ENCODE measurements around the gene CD101. TPM values are rescaled to one million over a fixed set of nuclear protein-coding genes. Genes with fewer than 3 reads are reported as not detected.

CD101 gene
- total RNA-seq, 1 experiment from 2014 or later, result 0.86 TPM

- Mint-ChIP-seq H3K36me3 (ENCODE audit: insufficient read depth, unreplicated experiment) (peaks cover 8% of the 10 kb centered on the region), H3K9me3 (ENCODE audit: unreplicated experiment) (no peaks in the 10 kb centered on the region), H3K4me3 (ENCODE audit: unreplicated experiment) (no peak overlapping the region), H3K4me1 (ENCODE audit: low read depth, unreplicated experiment) (no peaks in the 10 kb centered on the region), H3K27me3 (ENCODE audit: insufficient read depth, unreplicated experiment) (no peaks in the 10 kb centered on the region), H3K27ac (ENCODE audit: unreplicated experiment) (no peak overlapping the region)
- POLR2A ChIA-PET, result interaction anchor here (0.8 to 1.8 kb wide), 4 partner anchors 11 to 218 kb away, joined by 3 to 7 read pairs (median 4); no protein-coding TSS in a partner anchor
- BruUV-seq (replicated peaks), result TSS peak; percentile 75
- DNase-seq, result peak; percentile 24 to 41
- Histone ChIP-seq H3K4me1 (no peaks in the 10 kb centered on the region; the same call in 1 of the 2 replicates), H3K4me3 (ENCODE audit: low read depth, low read length) (peak overlapping the region; percentile 64), H3K9me3 (no peaks in the 10 kb centered on the region), H3K36me3 (ENCODE audit: control insufficient read depth, insufficient read depth, low read length) (no peaks in the 10 kb centered on the region), H3K27me3 (replicated peaks; ENCODE audit: control insufficient read depth, insufficient read depth, low read length) (no peaks in the 10 kb centered on the region)
- intact Hi-C loops (cut with micrococcal nuclease; ENCODE audit: unreplicated experiment), result loop anchor here (1.0 kb wide), 2 partner anchors 61 to 78 kb away; partner anchors contain the start of gene TRIM45
- TF ChIP-seq, protein P1, sequence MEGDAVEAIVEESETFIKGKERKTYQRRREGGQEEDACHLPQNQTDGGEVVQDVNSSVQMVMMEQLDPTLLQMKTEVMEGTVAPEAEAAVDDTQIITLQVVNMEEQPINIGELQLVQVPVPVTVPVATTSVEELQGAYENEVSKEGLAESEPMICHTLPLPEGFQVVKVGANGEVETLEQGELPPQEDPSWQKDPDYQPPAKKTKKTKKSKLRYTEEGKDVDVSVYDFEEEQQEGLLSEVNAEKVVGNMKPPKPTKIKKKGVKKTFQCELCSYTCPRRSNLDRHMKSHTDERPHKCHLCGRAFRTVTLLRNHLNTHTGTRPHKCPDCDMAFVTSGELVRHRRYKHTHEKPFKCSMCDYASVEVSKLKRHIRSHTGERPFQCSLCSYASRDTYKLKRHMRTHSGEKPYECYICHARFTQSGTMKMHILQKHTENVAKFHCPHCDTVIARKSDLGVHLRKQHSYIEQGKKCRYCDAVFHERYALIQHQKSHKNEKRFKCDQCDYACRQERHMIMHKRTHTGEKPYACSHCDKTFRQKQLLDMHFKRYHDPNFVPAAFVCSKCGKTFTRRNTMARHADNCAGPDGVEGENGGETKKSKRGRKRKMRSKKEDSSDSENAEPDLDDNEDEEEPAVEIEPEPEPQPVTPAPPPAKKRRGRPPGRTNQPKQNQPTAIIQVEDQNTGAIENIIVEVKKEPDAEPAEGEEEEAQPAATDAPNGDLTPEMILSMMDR (IDR thresholded peaks at IDR 0.05; ENCODE audit: insufficient read depth in 1 of 2, low read depth in 1 of 2, low read length in 1 of 2, severe bottlenecking in 1 of 2, unreplicated experiment in 1 of 2), result no peak
- CTCF ChIA-PET, result interaction anchor here (0.8 to 1.8 kb wide), 9 partner anchors 20 to 486 kb away, joined by 3 to 7 read pairs (median 4); no protein-coding TSS in a partner anchor
Observed at GRCh38 chr1:117060441-117061317, 59.1 kb downstream of the CD101 start.

- Mint-ChIP-seq H3K27me3 (ENCODE audit: insufficient read depth, unreplicated experiment) (no peaks in the 10 kb centered on the region), H3K9me3 (ENCODE audit: unreplicated experiment) (no peaks in the 10 kb centered on the region), H3K27ac (ENCODE audit: unreplicated experiment) (no peak overlapping the region), H3K36me3 (ENCODE audit: insufficient read depth, unreplicated experiment) (peaks cover 8% of the 10 kb centered on the region), H3K4me3 (ENCODE audit: unreplicated experiment) (no peak overlapping the region), H3K4me1 (ENCODE audit: low read depth, unreplicated experiment) (no peaks in the 10 kb centered on the region)
- no peak overlapping the region for H3K4me3 ChIP-seq (ENCODE audit: low read depth, low read length)
- H3K27me3 ChIP-seq (replicated peaks; ENCODE audit: control insufficient read depth, insufficient read depth, low read length), result no peaks in the 10 kb centered on the region
- intact Hi-C loops (cut with micrococcal nuclease; ENCODE audit: unreplicated experiment), result no loop called here
- no peaks in the 10 kb centered on the region for H3K9me3 ChIP-seq
- TF ChIP-seq, protein P1 (IDR thresholded peaks at IDR 0.05; ENCODE audit: insufficient read depth in 1 of 2, low read depth in 1 of 2, low read length in 1 of 2, severe bottlenecking in 1 of 2, unreplicated experiment in 1 of 2), result no peak
- H3K4me1 ChIP-seq, result no peaks in the 10 kb centered on the region; the same call in 1 of the 2 replicates
- BruUV-seq (replicated peaks), result no TSS peak
- POLR2A ChIA-PET, result no interaction called here
- DNase-seq, result no peak
- CTCF ChIA-PET, result no interaction called here
- no peaks in the 10 kb centered on the region for H3K36me3 ChIP-seq (ENCODE audit: control insufficient read depth, insufficient read depth, low read length)
Observed at GRCh38 chr1:117061986-117062415, 60.4 kb downstream of the CD101 start.

- POLR2A ChIA-PET, result no interaction called here
- no peak for DNase-seq
- H3K9me3 Mint-ChIP-seq (ENCODE audit: unreplicated experiment), result no peaks in the 10 kb centered on the region
- intact Hi-C loops (cut with micrococcal nuclease; ENCODE audit: unreplicated experiment), result no loop called here
- Histone ChIP-seq H3K36me3 (ENCODE audit: control insufficient read depth, insufficient read depth, low read length) (no peaks in the 10 kb centered on the region), H3K4me3 (ENCODE audit: low read depth, low read length) (no peak overlapping the region), H3K27me3 (replicated peaks; ENCODE audit: control insufficient read depth, insufficient read depth, low read length) (no peaks in the 10 kb centered on the region), H3K4me1 (no peaks in the 10 kb centered on the region; the same call in 1 of the 2 replicates), H3K9me3 (no peaks in the 10 kb centered on the region)
- BruUV-seq (replicated peaks), result no TSS peak
- CTCF ChIA-PET, result interaction anchor here (1.7 kb wide), 1 partner anchor 62 kb away, joined by 10 read pairs; no protein-coding TSS in a partner anchor
- no peak overlapping the region for H3K27ac Mint-ChIP-seq (ENCODE audit: unreplicated experiment)
- peaks cover 20% of the 10 kb centered on the region for H3K36me3 Mint-ChIP-seq (ENCODE audit: insufficient read depth, unreplicated experiment)
- H3K4me1 Mint-ChIP-seq (ENCODE audit: low read depth, unreplicated experiment), result no peaks in the 10 kb centered on the region
- H3K27me3 Mint-ChIP-seq (ENCODE audit: insufficient read depth, unreplicated experiment), result no peaks in the 10 kb centered on the region
- TF ChIP-seq, protein P1 (IDR thresholded peaks at IDR 0.05; ENCODE audit: insufficient read depth in 1 of 2, low read depth in 1 of 2, low read length in 1 of 2, severe bottlenecking in 1 of 2, unreplicated experiment in 1 of 2), result no peak
- H3K4me3 Mint-ChIP-seq (ENCODE audit: unreplicated experiment), result no peak overlapping the region
Observed at GRCh38 chr1:117066367-117066766, 64.8 kb downstream of the CD101 start.
